Breast epithelium (tissue), 4 donors: ENCODE measurements around the gene TRMT61A. TPM values are rescaled to one million over a fixed set of nuclear protein-coding genes. Genes with fewer than 3 reads are reported as not detected.

Experiments
- DNase-seq, 2 donors: peaks; one replicate each; pipeline ENCODE4 v3.0.0-alpha.2; 2019; ENCODE audit warnings: low spot score in 2 of 2
- H3K27ac ChIP-seq, 2 donors: fragments of 200-600 bp; sonication (generic) in 1 of 2; one replicate each; pipeline ENCODE4 v1.5.1; 2016 to 2019; ENCODE audit warnings: mild to moderate bottlenecking in 1 of 2
- H3K27me3 ChIP-seq, 2 donors: fragments of 200-600 bp; sonication (generic) in 1 of 2; one replicate each; pipeline versions ENCODE4 v1.5.1 to v1.6.0; 2017 to 2019; ENCODE audit warnings: control low read depth in 1 of 2, mild to moderate bottlenecking in 1 of 2
- H3K36me3 ChIP-seq: fragments of 200-600 bp; one replicate; pipeline ENCODE4 v1.5.1; 2019
- H3K4me1 ChIP-seq, 2 donors: fragments of 200-600 bp; sonication (generic); one replicate each; pipeline ENCODE4 v1.5.1; 2016 to 2019; ENCODE audit warnings: control low read depth in 1 of 2
- H3K4me3 ChIP-seq, 3 donors: fragments of 200-600 bp; sonication (generic); 1 replicate in 2 of 3; 2 replicates in 1 of 3; pipeline ENCODE4 v1.5.1; 2016 to 2019; ENCODE audit warnings: mild to moderate bottlenecking in 3 of 3, moderate library complexity in 2 of 3
- H3K9me3 ChIP-seq, 2 donors: fragments of 200-600 bp; sonication (generic) in 1 of 2; one replicate each; pipeline ENCODE4 v1.5.1; 2016 to 2019; ENCODE audit warnings: control low read depth in 1 of 2
- CTCF ChIP-seq, 3 donors: fragments of 450-650 bp; IDR thresholded peaks; one replicate each; pipeline ENCODE4 v1.5.1; 2016 to 2017; ENCODE audit warnings: antibody characterized with exemption in 3 of 3, mild to moderate bottlenecking in 3 of 3, moderate library complexity in 3 of 3
- POLR2A ChIP-seq: fragments of 450-650 bp; IDR thresholded peaks from one replicate; pipeline ENCODE4 v1.6.1; 2016; ENCODE audit warnings: antibody characterized with exemption, mild to moderate bottlenecking, moderate library complexity
- POLR2AphosphoS5 ChIP-seq, 3 donors: sonication (generic); formaldehyde crosslinking; IDR thresholded peaks; one replicate each; pipeline ENCODE4 v1.6.1; 2017; ENCODE audit warnings: antibody characterized with exemption in 3 of 3
- intact Hi-C: fragments of 100-400 bp; cut with DNase I; formaldehyde crosslinking; loops from one replicate; pipeline ENCODE4 v1.15.1; 2023; ENCODE audit warnings: low total_unique reads
- total RNA-seq, 3 donors: library from RNA; depleted of rRNA; stranded (reverse); fragments of >200 nt; gene quantifications; one replicate each; pipeline ENCODE4 v1.1.0, GENCODE V29; 2016

Gene TRMT61A
- total RNA-seq, 3 donors from 2014 or later = 10.7 to 17.7 (median 11.3) TPM

GRCh38 chr14:103547455-103547940 lies 18.5 kb downstream of the TRMT61A start:
- no peak for TF ChIP-seq POLR2AphosphoS5 (IDR thresholded peaks at IDR 0.05)
- TF ChIP-seq POLR2A = no peak
- no peak for TF ChIP-seq CTCF (IDR thresholded peaks at IDR 0.05)
- H3K4me1 ChIP-seq = peaks cover 42 to 55% of the 10 kb centered on the region in 2 donors
- no peaks in the 10 kb centered on the region for H3K9me3 ChIP-seq
- intact Hi-C loops = no loop called here
- no peaks in the 10 kb centered on the region for H3K27me3 ChIP-seq
- no peak overlapping the region for H3K27ac ChIP-seq
- H3K4me3 ChIP-seq = no peak overlapping the region
- no peaks in the 10 kb centered on the region for H3K36me3 ChIP-seq
- DNase-seq = no peak

- DNase-seq = no peak
Measured at GRCh38 chr14:103547941-103548462, 19.0 kb downstream of the TRMT61A start.

GRCh38 chr14:103548463-103549351 lies 19.7 kb downstream of the TRMT61A start:
- H3K4me1 ChIP-seq = peaks cover 30 to 45% of the 10 kb centered on the region in 2 donors
- no peaks in the 10 kb centered on the region for H3K36me3 ChIP-seq
- no peak for DNase-seq
- H3K9me3 ChIP-seq = no peaks in the 10 kb centered on the region
- intact Hi-C loops = no loop called here
- H3K4me3 ChIP-seq = no peak overlapping the region
- no peak for TF ChIP-seq POLR2A
- no peak for TF ChIP-seq POLR2AphosphoS5 (IDR thresholded peaks at IDR 0.05)
- TF ChIP-seq CTCF (IDR thresholded peaks at IDR 0.05) = no peak
- H3K27ac ChIP-seq = peak overlapping the region; percentile 97 to 98
- no peaks in the 10 kb centered on the region for H3K27me3 ChIP-seq

More at GRCh38 chr14:103547941-103548462, 19.0 kb downstream of the TRMT61A start:
- TF ChIP-seq CTCF (IDR thresholded peaks at IDR 0.05) = no peak
- intact Hi-C loops = no loop called here
- Histone ChIP-seq H3K4me3 (no peak overlapping the region), H3K27ac (no peak overlapping the region), H3K4me1 (peaks cover 37 to 50% of the 10 kb centered on the region in 2 donors), H3K36me3 (no peaks in the 10 kb centered on the region), H3K9me3 (no peaks in the 10 kb centered on the region), H3K27me3 (no peaks in the 10 kb centered on the region)

GRCh38 chr14:103549361-103550311 lies 20.6 kb downstream of the TRMT61A start:
- peak overlapping the region in 1 of 3 donors; percentile 15 for H3K4me3 ChIP-seq
- H3K27me3 ChIP-seq = no peaks in the 10 kb centered on the region
- intact Hi-C loops = no loop called here
- H3K9me3 ChIP-seq = no peaks in the 10 kb centered on the region
- H3K36me3 ChIP-seq = no peaks in the 10 kb centered on the region
- peak overlapping the region; percentile 97 to 98 for H3K27ac ChIP-seq
- DNase-seq = peak in 1 of 2 donors; percentile 67
- H3K4me1 ChIP-seq = peaks cover 25 to 37% of the 10 kb centered on the region in 2 donors
- TF ChIP-seq POLR2AphosphoS5 (IDR thresholded peaks at IDR 0.05) (no peak), CTCF (IDR thresholded peaks at IDR 0.05) (peak in 1 of 3 donors; percentile 26)
